ENCODE measurements around the gene LCN9. TPM values are rescaled to one million over a fixed set of nuclear protein-coding genes. Genes with fewer than 3 reads are reported as not detected.
A peak's percentile ranks its signal among the peaks of the same experiment; 100 is the strongest.

The LCN9 gene
- total RNA-seq, 3 donors from 2014 or later: 0.64 TPM; not detected in 2

DNA sequence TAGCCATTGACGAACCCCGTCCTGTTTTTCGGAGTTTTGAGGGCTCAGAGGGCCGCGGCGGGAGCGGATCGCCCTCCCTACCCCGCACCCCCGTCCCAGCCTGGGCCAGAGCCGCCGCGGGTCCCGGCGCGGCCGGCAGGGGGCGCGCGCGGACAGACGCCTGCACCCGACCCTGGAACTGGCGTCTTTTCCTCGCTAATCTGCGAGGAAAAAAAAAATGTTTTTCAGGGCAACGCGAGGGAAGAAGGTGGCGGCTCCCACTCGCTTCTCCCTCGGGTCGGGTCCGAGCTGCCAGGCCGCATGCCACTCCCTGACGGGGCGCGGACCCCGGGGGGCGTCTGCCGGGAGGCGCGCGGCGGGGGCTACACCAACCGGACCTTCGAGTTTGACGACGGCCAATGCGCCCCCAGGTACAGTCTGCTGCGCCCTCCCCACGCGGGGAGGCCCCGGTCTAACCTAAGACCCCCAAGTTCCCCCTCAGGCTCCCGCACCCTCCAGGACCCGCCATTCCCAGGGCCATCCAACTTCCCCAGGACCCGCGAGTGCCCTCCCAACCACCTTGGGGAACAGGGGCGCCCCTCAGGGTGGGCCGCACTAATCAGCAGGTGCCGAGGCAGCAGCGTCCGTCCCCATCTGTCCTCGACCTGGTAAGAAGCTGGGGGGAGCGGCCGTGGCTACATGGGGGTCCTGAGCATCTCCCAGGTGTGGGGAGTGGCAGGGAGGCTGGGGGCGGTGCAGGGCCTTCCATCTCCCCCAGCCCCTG lies 39.0 kb downstream of the LCN9 start, which contains the start of gene KCNT1:
Gene KCNT1 (plus strand): TSS at position 227 of the 763 bp plus-strand sequence. CDS start 74 bp downstream, at position 301.
- Histone ChIP-seq H3K36me3 (no peaks in the 10 kb centered on the region), H3K4me1 (no peaks in the 10 kb centered on the region), H3K27me3 (peaks cover 0 to 61% of the 10 kb centered on the region in 2 donors), H3K4me3 (peak within 1 kb of the TSS in 2 of 3 donors; percentile 32 to 48), H3K27ac (no peak within 1 kb of the TSS), H3K9me3 (no peaks in the 10 kb centered on the region)
- no peak for DNase-seq (ENCODE audit: low spot score in 2 of 2)
- intact Hi-C loops (cut with DNase I; ENCODE audit: low total_unique reads): no loop called here
- TF ChIP-seq, protein P1, sequence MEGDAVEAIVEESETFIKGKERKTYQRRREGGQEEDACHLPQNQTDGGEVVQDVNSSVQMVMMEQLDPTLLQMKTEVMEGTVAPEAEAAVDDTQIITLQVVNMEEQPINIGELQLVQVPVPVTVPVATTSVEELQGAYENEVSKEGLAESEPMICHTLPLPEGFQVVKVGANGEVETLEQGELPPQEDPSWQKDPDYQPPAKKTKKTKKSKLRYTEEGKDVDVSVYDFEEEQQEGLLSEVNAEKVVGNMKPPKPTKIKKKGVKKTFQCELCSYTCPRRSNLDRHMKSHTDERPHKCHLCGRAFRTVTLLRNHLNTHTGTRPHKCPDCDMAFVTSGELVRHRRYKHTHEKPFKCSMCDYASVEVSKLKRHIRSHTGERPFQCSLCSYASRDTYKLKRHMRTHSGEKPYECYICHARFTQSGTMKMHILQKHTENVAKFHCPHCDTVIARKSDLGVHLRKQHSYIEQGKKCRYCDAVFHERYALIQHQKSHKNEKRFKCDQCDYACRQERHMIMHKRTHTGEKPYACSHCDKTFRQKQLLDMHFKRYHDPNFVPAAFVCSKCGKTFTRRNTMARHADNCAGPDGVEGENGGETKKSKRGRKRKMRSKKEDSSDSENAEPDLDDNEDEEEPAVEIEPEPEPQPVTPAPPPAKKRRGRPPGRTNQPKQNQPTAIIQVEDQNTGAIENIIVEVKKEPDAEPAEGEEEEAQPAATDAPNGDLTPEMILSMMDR (IDR thresholded peaks at IDR 0.05): peak; percentile 17 to 80 (median 25)
- TF ChIP-seq POLR2A (IDR thresholded peaks at IDR 0.05): no peak

DNA sequence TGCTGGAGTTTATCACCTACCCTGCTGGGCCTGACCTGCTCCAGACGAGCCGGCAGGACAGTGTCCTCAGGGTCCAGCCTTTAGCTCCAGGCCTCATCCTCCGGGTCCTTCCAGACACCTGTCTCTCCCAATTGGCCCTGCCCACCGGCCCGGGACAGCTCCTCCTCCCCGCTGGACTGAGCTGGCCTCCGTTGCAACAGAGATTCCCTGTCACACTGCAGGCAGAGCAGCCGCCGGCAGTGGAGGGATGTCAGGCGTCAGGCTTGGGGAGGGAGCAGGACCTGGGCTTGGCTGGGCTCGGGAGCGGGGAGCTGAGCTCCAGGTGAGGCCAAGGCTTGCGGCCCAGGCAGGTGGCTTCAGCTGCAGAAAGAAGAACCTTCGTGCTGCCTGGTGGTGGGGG lies 40.6 kb downstream of the LCN9 start:
- Histone ChIP-seq H3K9me3 (no peaks in the 10 kb centered on the region), H3K4me3 (no peak overlapping the region), H3K27ac (no peak overlapping the region), H3K27me3 (peaks cover 0 to 76% of the 10 kb centered on the region in 2 donors), H3K36me3 (no peaks in the 10 kb centered on the region), H3K4me1 (no peaks in the 10 kb centered on the region)
- intact Hi-C loops (cut with DNase I; ENCODE audit: low total_unique reads): no loop called here
- TF ChIP-seq POLR2A (IDR thresholded peaks at IDR 0.05) (no peak), POLR2AphosphoS5 (IDR thresholded peaks at IDR 0.05) (no peak)
- TF ChIP-seq, protein P1 (IDR thresholded peaks at IDR 0.05): no peak
- DNase-seq (ENCODE audit: low spot score in 2 of 2): no peak

DNA sequence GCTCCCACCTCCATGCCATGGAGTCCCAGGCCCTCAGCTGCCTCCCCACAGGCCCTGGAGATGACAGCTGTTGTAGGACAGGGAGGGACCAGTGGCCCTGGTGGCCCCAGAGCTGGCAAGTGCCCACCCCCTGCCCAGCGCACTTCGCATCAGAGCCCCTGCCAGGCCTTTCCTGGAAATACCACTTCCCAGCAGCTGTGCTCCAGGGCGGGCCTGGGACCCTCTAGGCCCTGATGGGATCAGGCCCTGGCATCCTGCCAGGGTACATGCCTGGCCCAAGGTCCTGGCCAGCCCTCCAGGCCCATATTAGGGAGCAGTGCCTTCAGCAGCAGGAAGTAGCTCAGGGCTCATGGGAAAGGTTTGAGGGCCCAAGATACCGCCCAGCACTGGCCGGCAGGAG lies 41.4 kb downstream of the LCN9 start:
- no peak for DNase-seq (ENCODE audit: low spot score in 2 of 2)
- Histone ChIP-seq H3K4me3 (no peak overlapping the region), H3K9me3 (no peaks in the 10 kb centered on the region), H3K36me3 (no peaks in the 10 kb centered on the region), H3K4me1 (no peaks in the 10 kb centered on the region), H3K27ac (no peak overlapping the region), H3K27me3 (peaks cover 0 to 81% of the 10 kb centered on the region in 2 donors)
- intact Hi-C loops (cut with DNase I; ENCODE audit: low total_unique reads): no loop called here
- TF ChIP-seq POLR2A (IDR thresholded peaks at IDR 0.05) (no peak), POLR2AphosphoS5 (IDR thresholded peaks at IDR 0.05) (no peak)
- TF ChIP-seq, protein P1 (IDR thresholded peaks at IDR 0.05): no peak

DNA sequence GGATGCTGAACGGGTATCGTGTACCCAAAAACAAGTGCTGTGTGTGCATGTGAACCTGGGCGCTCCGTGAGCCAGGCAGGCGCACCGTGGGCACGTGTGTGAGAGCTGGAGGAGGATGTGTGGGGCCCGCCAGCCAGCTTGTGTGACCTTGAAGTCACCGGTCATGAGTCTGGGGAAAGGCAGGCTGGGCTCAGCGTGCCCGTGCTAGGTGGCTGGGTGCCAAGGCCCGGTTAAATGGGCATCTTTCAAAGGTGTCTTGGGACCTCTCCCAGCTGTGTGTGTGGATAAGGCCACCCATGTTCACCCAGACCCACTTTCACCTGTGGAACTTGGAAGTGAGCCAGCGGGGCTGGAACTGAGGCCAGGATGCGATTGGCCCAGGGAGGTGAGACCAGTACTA lies 42.3 kb downstream of the LCN9 start:
- DNase-seq (ENCODE audit: low spot score in 2 of 2): no peak
- TF ChIP-seq, protein P1 (IDR thresholded peaks at IDR 0.05): no peak
- TF ChIP-seq POLR2AphosphoS5 (IDR thresholded peaks at IDR 0.05) (no peak), POLR2A (IDR thresholded peaks at IDR 0.05) (no peak)
- no peaks in the 10 kb centered on the region for H3K9me3 ChIP-seq
- no peaks in the 10 kb centered on the region for H3K36me3 ChIP-seq
- intact Hi-C loops (cut with DNase I; ENCODE audit: low total_unique reads): no loop called here
- H3K4me1 ChIP-seq: no peaks in the 10 kb centered on the region
- no peak overlapping the region for H3K4me3 ChIP-seq
- H3K27ac ChIP-seq: no peak overlapping the region
- H3K27me3 ChIP-seq: peaks cover 0 to 81% of the 10 kb centered on the region in 2 donors

DNA sequence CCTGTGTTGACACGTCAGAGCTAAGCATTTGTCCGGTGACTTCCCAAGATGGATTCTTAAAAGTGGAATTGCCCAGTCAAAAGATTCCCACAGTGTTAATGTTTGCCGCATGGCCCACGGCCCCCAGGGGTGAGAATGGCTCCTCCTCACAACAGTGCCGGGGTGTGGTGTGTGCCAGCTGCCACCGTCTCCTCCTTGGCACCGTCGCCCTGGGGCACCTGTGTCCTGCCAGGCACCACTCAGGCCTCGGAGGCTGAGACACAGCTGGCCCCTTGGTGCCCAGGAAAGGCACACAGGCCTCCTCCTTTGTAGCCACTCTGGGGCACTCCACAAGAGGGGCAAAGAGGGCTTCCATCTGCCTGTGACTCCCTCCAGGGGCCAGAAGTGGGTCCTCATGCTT lies 43.2 kb downstream of the LCN9 start:
- no peaks in the 10 kb centered on the region for H3K4me1 ChIP-seq
- DNase-seq (ENCODE audit: low spot score in 2 of 2): no peak
- H3K4me3 ChIP-seq: no peak overlapping the region
- no peaks in the 10 kb centered on the region for H3K36me3 ChIP-seq
- TF ChIP-seq POLR2A (IDR thresholded peaks at IDR 0.05) (no peak), POLR2AphosphoS5 (IDR thresholded peaks at IDR 0.05) (no peak)
- TF ChIP-seq, protein P1 (IDR thresholded peaks at IDR 0.05): no peak
- H3K27me3 ChIP-seq: peaks cover 0 to 82% of the 10 kb centered on the region in 2 donors
- no peak overlapping the region for H3K27ac ChIP-seq
- intact Hi-C loops (cut with DNase I; ENCODE audit: low total_unique reads): no loop called here
- no peaks in the 10 kb centered on the region for H3K9me3 ChIP-seq
